Measurements from ENCODE around the gene DDX10. TPM values are rescaled to one million over a fixed set of nuclear protein-coding genes. Genes with fewer than 3 reads are reported as not detected.

DDX10 gene
- total RNA-seq, 2 experiments from 2014 or later = 36.6 to 43.0 TPM

GRCh38 chr11:108847298-108847990 is 182.6 kb downstream of the DDX10 start:
- DNase-seq = no peak
- intact Hi-C loops (cut with micrococcal nuclease) = no loop called here
- H3K36me3 Mint-ChIP-seq (ENCODE audit: low read depth) = peaks cover 11% of the 10 kb centered on the region
- no peak overlapping the region for H3K27ac Mint-ChIP-seq
- CTCF ChIA-PET = no interaction called here
- no peak overlapping the region for H3K4me3 Mint-ChIP-seq
- no peaks in the 10 kb centered on the region for H3K9me3 Mint-ChIP-seq
- no peaks in the 10 kb centered on the region for H3K27me3 Mint-ChIP-seq (ENCODE audit: low read depth)
- no peaks in the 10 kb centered on the region for H3K4me1 Mint-ChIP-seq (ENCODE audit: low read depth)

GRCh38 chr11:108851781-108852180 is 186.9 kb downstream of the DDX10 start:
- no peak for DNase-seq
- no peaks in the 10 kb centered on the region for H3K9me3 Mint-ChIP-seq
- H3K27me3 Mint-ChIP-seq (ENCODE audit: low read depth) = no peaks in the 10 kb centered on the region
- peaks cover 3% of the 10 kb centered on the region for H3K36me3 Mint-ChIP-seq (ENCODE audit: low read depth)
- peaks cover 19% of the 10 kb centered on the region for H3K4me1 Mint-ChIP-seq (ENCODE audit: low read depth)
- CTCF ChIA-PET = no interaction called here
- no peak overlapping the region for H3K27ac Mint-ChIP-seq
- no peak overlapping the region for H3K4me3 Mint-ChIP-seq
- intact Hi-C loops (cut with micrococcal nuclease) = loop anchor here (10.0 kb wide), 1 partner anchor 727 kb away; the partner anchor contains the start of gene ACAT1

GRCh38 chr11:108852701-108853100 is 187.8 kb downstream of the DDX10 start:
- Mint-ChIP-seq H3K9me3 (no peaks in the 10 kb centered on the region), H3K36me3 (ENCODE audit: low read depth) (peaks cover 3% of the 10 kb centered on the region), H3K4me3 (no peak overlapping the region), H3K4me1 (ENCODE audit: low read depth) (peaks cover 19% of the 10 kb centered on the region), H3K27ac (no peak overlapping the region), H3K27me3 (ENCODE audit: low read depth) (no peaks in the 10 kb centered on the region)
- CTCF ChIA-PET = no interaction called here
- DNase-seq = no peak
- intact Hi-C loops (cut with micrococcal nuclease) = loop anchor here (10.0 kb wide), 1 partner anchor 728 kb away; the partner anchor contains the start of gene ACAT1

- peaks cover 3% of the 10 kb centered on the region for H3K36me3 Mint-ChIP-seq (ENCODE audit: low read depth)
- no peak overlapping the region for H3K27ac Mint-ChIP-seq
- H3K4me1 Mint-ChIP-seq (ENCODE audit: low read depth) = peaks cover 19% of the 10 kb centered on the region
- no peak overlapping the region for H3K4me3 Mint-ChIP-seq
- intact Hi-C loops (cut with micrococcal nuclease) = loop anchor here (10.0 kb wide), 1 partner anchor 728 kb away; the partner anchor contains the start of gene ACAT1
- H3K27me3 Mint-ChIP-seq (ENCODE audit: low read depth) = no peaks in the 10 kb centered on the region
- CTCF ChIA-PET = interaction anchor here (0.8 to 1.1 kb wide), 3 partner anchors 12 to 187 kb away, joined by 3 to 4 read pairs (median 3); no protein-coding TSS in a partner anchor
- no peaks in the 10 kb centered on the region for H3K9me3 Mint-ChIP-seq
- DNase-seq = no peak
These were observed 188.3 kb downstream of the DDX10 start for GRCh38 chr11:108853151-108853550.

GRCh38 chr11:108853864-108854263 is 189.0 kb downstream of the DDX10 start:
- H3K9me3 Mint-ChIP-seq = no peaks in the 10 kb centered on the region
- intact Hi-C loops (cut with micrococcal nuclease) = loop anchor here (1.0 to 10.0 kb wide), 2 partner anchors 121 to 729 kb away; partner anchors contain the start of gene ACAT1

GRCh38 chr11:108854346-108854745 is 189.5 kb downstream of the DDX10 start:
- intact Hi-C loops (cut with micrococcal nuclease) = loop anchor here (1.0 to 10.0 kb wide), 2 partner anchors 121 to 730 kb away; partner anchors contain the start of gene ACAT1
- no peaks in the 10 kb centered on the region for H3K27me3 Mint-ChIP-seq (ENCODE audit: low read depth)
- peak overlapping the region; percentile 67 for H3K4me3 Mint-ChIP-seq
- H3K9me3 Mint-ChIP-seq = no peaks in the 10 kb centered on the region
- H3K27ac Mint-ChIP-seq = peak overlapping the region; percentile 82
- peaks cover 7% of the 10 kb centered on the region for H3K36me3 Mint-ChIP-seq (ENCODE audit: low read depth)
- CTCF ChIA-PET = interaction anchor here (0.6 to 1.3 kb wide), 6 partner anchors 8 to 208 kb away, joined by 3 to 5 read pairs (median 4); no protein-coding TSS in a partner anchor
- DNase-seq = no peak
- peaks cover 19% of the 10 kb centered on the region for H3K4me1 Mint-ChIP-seq (ENCODE audit: low read depth)

More at GRCh38 chr11:108853864-108854263, 189.0 kb downstream of the DDX10 start:
- peak; percentile 11 for DNase-seq
- peak overlapping the region; percentile 67 for H3K4me3 Mint-ChIP-seq
- peaks cover 19% of the 10 kb centered on the region for H3K4me1 Mint-ChIP-seq (ENCODE audit: low read depth)
- H3K27me3 Mint-ChIP-seq (ENCODE audit: low read depth) = no peaks in the 10 kb centered on the region
- H3K27ac Mint-ChIP-seq = peak overlapping the region; percentile 82
- CTCF ChIA-PET = interaction anchor here (0.6 to 1.3 kb wide), 9 partner anchors 8 to 827 kb away, joined by 3 to 5 read pairs (median 4); no protein-coding TSS in a partner anchor
- peaks cover 6% of the 10 kb centered on the region for H3K36me3 Mint-ChIP-seq (ENCODE audit: low read depth)

- Mint-ChIP-seq H3K9me3 (no peaks in the 10 kb centered on the region), H3K27ac (no peak overlapping the region), H3K4me3 (no peak overlapping the region), H3K4me1 (ENCODE audit: low read depth) (peaks cover 24% of the 10 kb centered on the region), H3K27me3 (ENCODE audit: low read depth) (no peaks in the 10 kb centered on the region), H3K36me3 (ENCODE audit: low read depth) (peaks cover 7% of the 10 kb centered on the region)
- no peak for DNase-seq
- intact Hi-C loops (cut with micrococcal nuclease) = loop anchor here (10.0 kb wide), 1 partner anchor 733 kb away; the partner anchor contains the start of gene ACAT1
- CTCF ChIA-PET = interaction anchor here (0.6 to 2.3 kb wide), 2 partner anchors 9 to 14 kb away, joined by 4 to 8 read pairs; no protein-coding TSS in a partner anchor
These were observed 192.5 kb downstream of the DDX10 start for GRCh38 chr11:108857382-108857781.

GRCh38 chr11:108858622-108859021 is 193.8 kb downstream of the DDX10 start:
- Mint-ChIP-seq H3K4me3 (no peak overlapping the region), H3K27me3 (ENCODE audit: low read depth) (no peaks in the 10 kb centered on the region), H3K9me3 (no peaks in the 10 kb centered on the region), H3K27ac (no peak overlapping the region), H3K4me1 (ENCODE audit: low read depth) (peaks cover 20% of the 10 kb centered on the region), H3K36me3 (ENCODE audit: low read depth) (peaks cover 7% of the 10 kb centered on the region)
- DNase-seq = no peak
- intact Hi-C loops (cut with micrococcal nuclease) = loop anchor here (10.0 kb wide), 1 partner anchor 734 kb away; the partner anchor contains the start of gene ACAT1
- CTCF ChIA-PET = no interaction called here

GRCh38 chr11:108859510-108859909 is 194.6 kb downstream of the DDX10 start:
- intact Hi-C loops (cut with micrococcal nuclease) = loop anchor here (10.0 kb wide), 1 partner anchor 735 kb away; the partner anchor contains the start of gene ACAT1

GRCh38 chr11:108863528-108863927 is 198.7 kb downstream of the DDX10 start:
- peaks cover 26% of the 10 kb centered on the region for H3K4me1 Mint-ChIP-seq (ENCODE audit: low read depth)
- H3K9me3 Mint-ChIP-seq = no peaks in the 10 kb centered on the region
- no peaks in the 10 kb centered on the region for H3K27me3 Mint-ChIP-seq (ENCODE audit: low read depth)
- no peak overlapping the region for H3K4me3 Mint-ChIP-seq
- CTCF ChIA-PET = interaction anchor here (0.6 kb wide), 1 partner anchor 131 kb away, joined by 4 read pairs; no protein-coding TSS in a partner anchor
- peaks cover 4% of the 10 kb centered on the region for H3K36me3 Mint-ChIP-seq (ENCODE audit: low read depth)
- H3K27ac Mint-ChIP-seq = no peak overlapping the region
- intact Hi-C loops (cut with micrococcal nuclease) = no loop called here
- DNase-seq = no peak

More at GRCh38 chr11:108859510-108859909, 194.6 kb downstream of the DDX10 start:
- DNase-seq = no peak
- no peaks in the 10 kb centered on the region for H3K27me3 Mint-ChIP-seq (ENCODE audit: low read depth)
- CTCF ChIA-PET = no interaction called here
- H3K4me3 Mint-ChIP-seq = no peak overlapping the region
- H3K27ac Mint-ChIP-seq = no peak overlapping the region
- H3K36me3 Mint-ChIP-seq (ENCODE audit: low read depth) = peaks cover 7% of the 10 kb centered on the region
- H3K9me3 Mint-ChIP-seq = no peaks in the 10 kb centered on the region
- peaks cover 11% of the 10 kb centered on the region for H3K4me1 Mint-ChIP-seq (ENCODE audit: low read depth)

GRCh38 chr11:108865406-108865805 is 200.5 kb downstream of the DDX10 start:
- Mint-ChIP-seq H3K4me1 (ENCODE audit: low read depth) (peaks cover 30% of the 10 kb centered on the region), H3K36me3 (ENCODE audit: low read depth) (no peaks in the 10 kb centered on the region), H3K4me3 (no peak overlapping the region), H3K9me3 (no peaks in the 10 kb centered on the region), H3K27me3 (ENCODE audit: low read depth) (no peaks in the 10 kb centered on the region), H3K27ac (no peak overlapping the region)
- CTCF ChIA-PET = no interaction called here
- intact Hi-C loops (cut with micrococcal nuclease) = no loop called here
- no peak for DNase-seq

GRCh38 chr11:108866781-108867180 is 201.9 kb downstream of the DDX10 start:
- H3K36me3 Mint-ChIP-seq (ENCODE audit: low read depth) = no peaks in the 10 kb centered on the region
- H3K4me3 Mint-ChIP-seq = no peak overlapping the region
- H3K27ac Mint-ChIP-seq = no peak overlapping the region
- intact Hi-C loops (cut with micrococcal nuclease) = no loop called here
- CTCF ChIA-PET = interaction anchor here (0.6 kb wide), 1 partner anchor 8 kb away, joined by 3 read pairs; no protein-coding TSS in a partner anchor
- H3K9me3 Mint-ChIP-seq = no peaks in the 10 kb centered on the region
- H3K4me1 Mint-ChIP-seq (ENCODE audit: low read depth) = peaks cover 29% of the 10 kb centered on the region
- no peak for DNase-seq
- H3K27me3 Mint-ChIP-seq (ENCODE audit: low read depth) = no peaks in the 10 kb centered on the region
